Pons (tissue), 1 donor: Measurements from ENCODE around the gene ATP1B1.
A peak's percentile ranks its signal among the peaks of the same experiment; 100 is the strongest.
"Not testable (repeated sequence)": the region's sequence is repeated elsewhere in the genome, so short reads cannot be mapped to it uniquely, and the experiment has no call there.

Source experiments
- DNase-seq: peaks from one replicate; pipeline ENCODE4 v3.0.0-alpha.2; 2016; ENCODE audit warnings: low spot score

The ATP1B1 gene

GRCh38 chr1:169142129-169142528, 35.6 kb downstream of the ATP1B1 start:
- no peak for DNase-seq

GRCh38 chr1:169143346-169143745, 36.9 kb downstream of the ATP1B1 start:
- no peak for DNase-seq

- DNase-seq, result no peak
These were observed 37.5 kb downstream of the ATP1B1 start for GRCh38 chr1:169143984-169144383.

GRCh38 chr1:169144941-169145626, 38.6 kb downstream of the ATP1B1 start:
- DNase-seq, result peak; percentile 60

GRCh38 chr1:169146576-169147214, 40.2 kb downstream of the ATP1B1 start:
- DNase-seq, result no peak

- no peak for DNase-seq
These were observed 42.2 kb downstream of the ATP1B1 start for GRCh38 chr1:169148472-169149252.

GRCh38 chr1:169149555-169150286, 43.2 kb downstream of the ATP1B1 start:
- DNase-seq, result no peak

GRCh38 chr1:169150641-169151337, 44.3 kb downstream of the ATP1B1 start:
- no peak for DNase-seq

GRCh38 chr1:169151338-169151837, 44.9 kb downstream of the ATP1B1 start:
- DNase-seq, result no peak

- DNase-seq, result no peak
These were observed 49.2 kb downstream of the ATP1B1 start for GRCh38 chr1:169155675-169156074.

GRCh38 chr1:169156580-169156979, 50.1 kb downstream of the ATP1B1 start:
- DNase-seq, result no peak

GRCh38 chr1:169160845-169161495, 54.5 kb downstream of the ATP1B1 start:
- no peak for DNase-seq

GRCh38 chr1:169161496-169162194, 55.2 kb downstream of the ATP1B1 start:
- DNase-seq, result peak; percentile 29

- DNase-seq, result peak; percentile 63
These were observed 56.6 kb downstream of the ATP1B1 start for GRCh38 chr1:169163059-169163458.

GRCh38 chr1:169175461-169175860, 69.0 kb downstream of the ATP1B1 start:
- DNase-seq, result no peak

- DNase-seq, result not testable (repeated sequence)
These were observed 72.9 kb downstream of the ATP1B1 start for GRCh38 chr1:169179431-169179830.

- DNase-seq, result no peak
These were observed 73.7 kb downstream of the ATP1B1 start for GRCh38 chr1:169180174-169180573.
